HepG2 (cell line): ENCODE measurements around the gene TENM3. TPM values are rescaled to one million over a fixed set of nuclear protein-coding genes. Genes with fewer than 3 reads are reported as not detected.

Experiments
- ATAC-seq: fragments of 200-7000 bp; cut with Tn5 transposase; 3 replicates; pipeline ENCODE4 v1.9.1; 2020; ENCODE audit warnings: mild to moderate bottlenecking, moderate library complexity
- BruUV-seq: library from RNA; stranded (reverse); fragments of 400-500 nt; replicated peaks from 2 replicates; lab custom pipeline; 2021; lab: Mats Ljungman, UMichigan
- CTCF ChIA-PET: fragments of 300-600 bp; formaldehyde crosslinking; extraction: SDS; loops from one replicate; lab custom pipeline; 2021; ENCODE audit warnings: low total read pairs, inconsistent platforms, low intra/inter-chr PET ratio; lab: Yijun Ruan, JAX
- POLR2A ChIA-PET: fragments of 350-600 bp; sonication (Branson Sonifier 250); formaldehyde crosslinking; loops from one replicate; lab custom pipeline; 2020; ENCODE audit warnings: antibody characterized with exemption, inconsistent platforms; lab: Yijun Ruan, JAX
- DNase-seq: peaks from one replicate; pipeline ENCODE4 v3.0.0-alpha.2; 2015; ENCODE audit warnings: low spot score
- FAIRE-seq: peaks from 3 replicates; lab custom pipeline; 2011; peaks lifted over from hg19 to GRCh38; lab: Jason Lieb, UNC
- H2AFZ ChIP-seq: one replicate; pipeline ENCODE4 v1.6.1; 2011; ENCODE audit warnings: low read length, inconsistent platforms
- H3K27ac ChIP-seq: fragments of 300-600 bp; 3 replicates; pipeline ENCODE4 v1.8.0; 2011; ENCODE audit warnings: mixed run types, mild to moderate bottlenecking, mixed read lengths, low read length, inconsistent platforms; ENCODE audit not compliant: insufficient read depth; ENCODE audit errors: extremely low read length
- H3K27me3 ChIP-seq, 2 experiments: fragments of 200-600 bp in 1 of 2; 2 replicates in 1 of 2; 3 replicates in 1 of 2; pipeline versions ENCODE4 v1.6.0 to v1.8.0; 2011; ENCODE audit warnings: low read length in 2 of 2, mild to moderate bottlenecking in 2 of 2, moderate library complexity in 2 of 2, inconsistent platforms in 1 of 2; ENCODE audit not compliant: insufficient read depth in 2 of 2, control insufficient read depth in 1 of 2
- H3K36me3 ChIP-seq, 2 experiments: fragments of 200-600 bp in 1 of 2; replicated peaks in 1 of 2; 2 replicates in 1 of 2; 3 replicates in 1 of 2; pipeline versions ENCODE4 v1.5.1 to v1.8.0; 2011; ENCODE audit warnings: low read length in 2 of 2, inconsistent platforms in 1 of 2; ENCODE audit not compliant: insufficient read depth in 2 of 2, control insufficient read depth in 1 of 2
- H3K4me1 ChIP-seq: 2 replicates; pipeline ENCODE4 v1.5.1; 2012; ENCODE audit warnings: low read length, inconsistent platforms; ENCODE audit not compliant: insufficient read depth
- H3K4me2 ChIP-seq: 2 replicates; pipeline ENCODE4 v1.6.0; 2011; ENCODE audit warnings: low read depth, low read length, inconsistent platforms
- H3K4me3 ChIP-seq, 3 experiments: fragments of 200-600 bp in 1 of 3; sonication (generic), shearing (Covaris generic) in 1 of 3; replicated peaks in 1 of 3; 2 replicates each; pipeline ENCODE4 v1.5.1; 2011 to 2016; ENCODE audit warnings: low read length in 3 of 3, inconsistent platforms in 2 of 3, low read depth in 2 of 3, mild to moderate bottlenecking in 2 of 3, control low read depth in 1 of 3, mixed read lengths in 1 of 3; ENCODE audit not compliant: insufficient read depth in 1 of 3
- H3K79me2 ChIP-seq: one replicate; pipeline ENCODE4 v1.6.1; 2011; ENCODE audit warnings: low read length, inconsistent platforms; ENCODE audit not compliant: insufficient read depth
- H3K9ac ChIP-seq: 2 replicates; pipeline ENCODE4 v1.6.0; 2011; ENCODE audit warnings: mild to moderate bottlenecking, low read depth, low read length, inconsistent platforms; ENCODE audit not compliant: insufficient read depth
- H3K9me3 ChIP-seq: 2 replicates; pipeline ENCODE4 v1.5.1; 2012; ENCODE audit warnings: mild to moderate bottlenecking, low read length
- H4K20me1 ChIP-seq: 2 replicates; pipeline ENCODE4 v1.6.0; 2011; ENCODE audit warnings: inconsistent platforms, mild to moderate bottlenecking, low read length, moderate library complexity; ENCODE audit not compliant: insufficient read depth
- EED ChIP-seq: sonication (generic); formaldehyde crosslinking; IDR thresholded peaks from 2 replicates; pipeline ENCODE4 v1.5.0; 2020; ENCODE audit warnings: mild to moderate bottlenecking, missing genetic modification reagents
- FOXA3 ChIP-seq: IDR thresholded peaks from 2 replicates; pipeline ENCODE4 v1.6.1; 2016; ENCODE audit warnings: missing genetic modification reagents, missing compliant biosample characterization
- RNF2 ChIP-seq: fragments of 450-650 bp; conservative IDR thresholded peaks from 2 replicates; pipeline ENCODE4 v1.6.1; 2016; ENCODE audit warnings: low read depth
- SRSF9 ChIP-seq: fragments of 200-400 bp; formaldehyde crosslinking; IDR thresholded peaks from 2 replicates; pipeline ENCODE4 v1.6.1; 2018; ENCODE audit warnings: borderline replicate concordance, mild to moderate bottlenecking, low read depth, low read length; ENCODE audit not compliant: insufficient read depth, poor library complexity, severe bottlenecking
- ZFY ChIP-seq: sonication (generic); formaldehyde crosslinking; IDR thresholded peaks from 2 replicates; pipeline ENCODE4 v1.4.0; 2020; ENCODE audit warnings: missing genetic modification reagents
- ZNF326 ChIP-seq: sonication (generic); formaldehyde crosslinking; IDR thresholded peaks from 2 replicates; pipeline ENCODE4 v1.4.0; 2020; ENCODE audit warnings: missing genetic modification reagents, borderline replicate concordance
- ZNF672 ChIP-seq: sonication (generic); formaldehyde crosslinking; IDR thresholded peaks from 2 replicates; pipeline ENCODE4 v1.8.1; 2022; ENCODE audit warnings: missing genetic modification reagents
- ZSCAN31 ChIP-seq: sonication (generic); formaldehyde crosslinking; IDR thresholded peaks from 2 replicates; pipeline ENCODE4 v1.5.0; 2020; ENCODE audit warnings: low read depth, mild to moderate bottlenecking, missing genetic modification reagents
- WGBS: methylation state at CpG from one replicate; pipeline ENCODE4 v1.1.6; 2017; ENCODE audit warnings: low lambda C conversion rate; 5-methylcytosine and 5-hydroxymethylcytosine counted together
- in situ Hi-C: cut with HindIII; loops from 2 replicates; pipeline ENCODE4 v1.10.0; 2017; ENCODE audit warnings: low pct_unique_long_range_greater_than_20kb; ENCODE audit not compliant: extremely low pct_ligation_motif_present
- intact Hi-C: fragments of 100-400 bp; cut with micrococcal nuclease; formaldehyde crosslinking; loops from one replicate; pipeline ENCODE4 v1.10.0; 2022; ENCODE audit not compliant: unreplicated experiment
- polyA plus RNA-seq, 8 experiments: library from polyadenylated mRNA; depleted of rRNA in 3 of 8; stranded (reverse) in 7 of 8; unstranded in 1 of 8; fragments of >200 nt; fragmentation: Illumina TruSeq in 4 of 8; extraction: Trizol in 4 of 8; gene quantifications; 2 replicates each; pipeline versions ENCODE4 v1.2.1 to v1.2.3, GENCODE V29; 2011 to 2016; ENCODE audit warnings: low read depth in 4 of 8, missing spikeins in 1 of 8, mixed read lengths in 1 of 8; ENCODE audit not compliant: insufficient read depth in 1 of 8
- total RNA-seq, 5 experiments: library from RNA; depleted of rRNA; stranded (reverse); fragments of >200 nt; fragmentation: Illumina TruSeq; extraction: Trizol; gene quantifications; 2 replicates each; pipeline ENCODE4 v1.2.3, GENCODE V29; 2016; ENCODE audit warnings: low read depth in 1 of 5
- TF ChIP-seq, protein P1 (sequence below): sonication (generic); formaldehyde crosslinking; IDR thresholded peaks from 2 replicates; pipeline ENCODE4 v1.5.0; 2020; ENCODE audit warnings: mild to moderate bottlenecking, missing genetic modification reagents

TENM3 gene
- total and polyA plus RNA-seq, 2 of the 13 experiments (the other 11 are each of a cell fraction or from before 2014, with no cell fraction given), result 0.04 TPM; not detected in 1

DNA sequence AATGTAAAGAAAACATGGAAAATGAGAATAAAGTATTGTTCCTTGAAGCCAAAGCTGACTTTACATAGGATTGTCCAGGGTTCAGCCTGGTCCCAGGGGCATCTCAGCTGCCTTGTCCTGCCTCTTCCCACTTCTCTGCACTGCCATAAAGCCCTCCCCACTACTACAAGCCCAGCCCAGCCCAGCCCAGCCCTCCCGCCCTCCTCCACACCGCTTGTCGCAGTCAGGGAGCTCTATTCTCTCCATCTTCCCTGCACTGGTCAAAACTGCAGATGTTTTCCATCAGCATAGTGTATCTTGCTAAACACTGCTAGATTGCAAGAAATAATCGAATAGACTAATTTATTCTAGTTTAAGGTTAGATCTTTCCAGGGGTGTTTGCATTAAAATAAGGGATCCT, 100.3 kb downstream of the TENM3 start:
- WGBS, result 8% methylated on average over 4 of the region's 4 CpGs
- Histone ChIP-seq H3K36me3 (no peaks in the 10 kb centered on the region), H3K4me2 (no peak overlapping the region), H4K20me1 (no peaks in the 10 kb centered on the region), H2AFZ (no peak overlapping the region), H3K27me3 (no peaks in the 10 kb centered on the region; a peak in 1 of 5 replicates), H3K4me1 (no peaks in the 10 kb centered on the region), H3K27ac (no peak overlapping the region), H3K79me2 (no peaks in the 10 kb centered on the region), H3K9ac (no peak overlapping the region), H3K9me3 (no peaks in the 10 kb centered on the region), H3K4me3 (no peak overlapping the region)
- no TSS peak for BruUV-seq
- ChIA-PET CTCF (no interaction called here), POLR2A (no interaction called here)
- intact Hi-C loops (no loop called here), in situ Hi-C loops (no loop called here)
- TF ChIP-seq ZSCAN31 (CRISPR knock-in tag), result no peak
- no peak for TF ChIP-seq EED (CRISPR knock-in tag)
- TF ChIP-seq FOXA3 (CRISPR knock-in tag), result no peak
- no peak for TF ChIP-seq ZFY (CRISPR knock-in tag)
- TF ChIP-seq ZNF326, result no peak
- TF ChIP-seq, protein P1, sequence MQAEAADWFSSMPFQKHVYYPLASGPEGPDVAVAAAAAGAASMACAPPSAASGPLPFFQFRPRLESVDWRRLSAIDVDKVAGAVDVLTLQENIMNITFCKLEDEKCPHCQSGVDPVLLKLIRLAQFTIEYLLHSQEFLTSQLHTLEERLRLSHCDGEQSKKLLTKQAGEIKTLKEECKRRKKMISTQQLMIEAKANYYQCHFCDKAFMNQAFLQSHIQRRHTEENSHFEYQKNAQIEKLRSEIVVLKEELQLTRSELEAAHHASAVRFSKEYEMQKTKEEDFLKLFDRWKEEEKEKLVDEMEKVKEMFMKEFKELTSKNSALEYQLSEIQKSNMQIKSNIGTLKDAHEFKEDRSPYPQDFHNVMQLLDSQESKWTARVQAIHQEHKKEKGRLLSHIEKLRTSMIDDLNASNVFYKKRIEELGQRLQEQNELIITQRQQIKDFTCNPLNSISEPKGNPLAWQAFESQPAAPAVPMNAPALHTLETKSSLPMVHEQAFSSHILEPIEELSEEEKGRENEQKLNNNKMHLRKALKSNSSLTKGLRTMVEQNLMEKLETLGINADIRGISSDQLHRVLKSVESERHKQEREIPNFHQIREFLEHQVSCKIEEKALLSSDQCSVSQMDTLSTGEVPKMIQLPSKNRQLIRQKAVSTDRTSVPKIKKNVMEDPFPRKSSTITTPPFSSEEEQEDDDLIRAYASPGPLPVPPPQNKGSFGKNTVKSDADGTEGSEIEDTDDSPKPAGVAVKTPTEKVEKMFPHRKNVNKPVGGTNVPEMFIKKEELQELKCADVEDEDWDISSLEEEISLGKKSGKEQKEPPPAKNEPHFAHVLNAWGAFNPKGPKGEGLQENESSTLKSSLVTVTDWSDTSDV (CRISPR knock-in tag), result no peak
- no peak for TF ChIP-seq ZNF672
- TF ChIP-seq RNF2, result no peak
- TF ChIP-seq SRSF9, result no peak
- no peak for ATAC-seq
- no peak for FAIRE-seq
- no peak for DNase-seq
